HG03045 (cell line): ENCODE measurements around the gene FAM32A.
"Not testable (repeated sequence)": the region's sequence is repeated elsewhere in the genome, so short reads cannot be mapped to it uniquely, and the experiment has no call there.

ENCODE experiments used
- ATAC-seq: cut with Tn5 transposase; IDR thresholded peaks from one replicate; pipeline ENCODE4 v1.9.1; 2021; ENCODE audit warnings: mild to moderate bottlenecking, moderate library complexity; ENCODE audit not compliant: unreplicated experiment

The FAM32A gene

DNA sequence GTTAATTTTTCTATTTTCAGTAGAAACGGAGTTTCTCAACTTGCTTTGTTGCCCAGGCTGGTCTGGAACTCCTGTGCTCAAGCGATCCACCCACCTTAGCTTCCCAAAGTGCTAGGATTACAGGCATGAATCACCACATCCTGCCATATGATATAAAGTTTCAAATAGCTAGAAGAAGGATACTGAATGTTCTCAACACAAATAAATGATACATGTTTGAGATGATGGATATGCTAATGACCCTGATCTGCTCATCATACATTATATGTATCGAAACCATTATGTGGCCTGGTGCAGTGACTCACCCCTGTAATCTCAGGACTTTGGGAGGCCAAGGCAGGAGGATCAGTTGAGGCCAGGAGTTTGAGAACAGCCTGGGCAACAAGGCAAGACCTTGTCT lies 23.4 kb upstream of the FAM32A start:
- no peak for ATAC-seq

DNA sequence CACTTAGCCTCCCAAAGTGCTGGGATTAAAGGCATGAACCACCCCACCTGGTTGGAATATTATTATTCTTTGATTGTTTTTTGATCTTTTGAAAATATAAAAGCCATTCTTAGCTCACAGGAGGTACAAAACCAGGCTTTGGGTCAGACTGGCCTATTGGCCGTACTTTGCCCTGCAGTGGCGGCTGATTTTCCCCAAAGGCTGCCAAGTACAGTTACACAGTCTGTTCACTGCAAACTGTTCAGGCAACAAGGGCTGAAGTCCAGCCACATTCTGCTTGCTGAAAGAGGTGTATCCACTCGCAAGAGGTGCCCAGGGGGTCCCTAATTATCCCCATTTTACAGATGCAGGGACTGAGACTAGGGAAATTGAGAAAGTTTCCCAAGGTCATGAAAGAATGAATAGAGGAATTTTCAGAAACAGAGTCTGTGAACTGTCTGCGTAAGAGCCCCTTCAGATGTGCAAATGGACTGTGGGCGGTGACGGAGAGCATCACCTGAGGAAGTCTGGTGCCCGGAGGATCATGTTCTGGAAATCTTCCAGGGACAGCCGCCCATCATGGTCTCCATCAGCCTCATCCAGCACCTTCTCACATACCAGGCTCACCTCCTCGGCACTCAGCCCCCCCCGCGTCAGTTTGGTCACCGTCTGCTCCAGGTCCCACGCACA lies 20.9 kb upstream of the FAM32A start:
- ATAC-seq, result no peak

DNA sequence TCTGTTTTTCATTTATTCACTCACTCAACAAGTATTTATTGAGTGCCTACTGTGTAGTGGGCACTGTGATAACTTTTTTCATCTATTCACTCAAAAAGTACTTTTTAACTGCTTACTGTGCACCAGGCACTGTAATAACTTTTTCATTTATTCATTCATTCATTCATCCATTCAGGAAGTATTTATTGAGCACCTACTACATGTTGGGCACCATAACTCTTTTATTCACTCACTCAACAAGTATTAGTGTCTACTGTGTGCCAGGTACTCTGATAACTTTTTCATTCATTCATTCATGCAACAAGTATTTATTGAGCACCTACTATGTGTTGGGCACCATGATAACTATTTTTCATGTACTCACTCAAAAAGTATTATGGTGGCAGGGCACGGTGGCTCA lies 18.8 kb upstream of the FAM32A start:
- no peak for ATAC-seq

DNA sequence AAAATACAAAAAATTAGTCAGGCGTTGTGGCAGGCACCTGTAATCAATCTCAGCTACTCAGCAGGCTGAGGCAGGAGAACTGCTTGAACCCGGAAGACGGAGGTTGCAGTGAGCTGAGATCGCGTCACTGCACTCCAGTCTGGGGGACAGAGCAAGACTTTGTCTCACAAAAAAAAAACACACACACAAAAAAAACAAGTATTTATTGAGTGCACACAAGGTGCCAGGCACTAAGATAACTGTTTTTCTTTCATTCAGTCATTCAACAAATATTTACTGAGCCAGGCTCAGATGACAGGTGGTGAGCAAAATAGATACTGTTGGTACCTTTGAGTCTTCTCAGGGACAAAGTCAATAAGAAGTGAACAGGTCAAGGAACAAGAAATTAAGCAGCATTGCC lies 18.2 kb upstream of the FAM32A start:
- no peak for ATAC-seq

DNA sequence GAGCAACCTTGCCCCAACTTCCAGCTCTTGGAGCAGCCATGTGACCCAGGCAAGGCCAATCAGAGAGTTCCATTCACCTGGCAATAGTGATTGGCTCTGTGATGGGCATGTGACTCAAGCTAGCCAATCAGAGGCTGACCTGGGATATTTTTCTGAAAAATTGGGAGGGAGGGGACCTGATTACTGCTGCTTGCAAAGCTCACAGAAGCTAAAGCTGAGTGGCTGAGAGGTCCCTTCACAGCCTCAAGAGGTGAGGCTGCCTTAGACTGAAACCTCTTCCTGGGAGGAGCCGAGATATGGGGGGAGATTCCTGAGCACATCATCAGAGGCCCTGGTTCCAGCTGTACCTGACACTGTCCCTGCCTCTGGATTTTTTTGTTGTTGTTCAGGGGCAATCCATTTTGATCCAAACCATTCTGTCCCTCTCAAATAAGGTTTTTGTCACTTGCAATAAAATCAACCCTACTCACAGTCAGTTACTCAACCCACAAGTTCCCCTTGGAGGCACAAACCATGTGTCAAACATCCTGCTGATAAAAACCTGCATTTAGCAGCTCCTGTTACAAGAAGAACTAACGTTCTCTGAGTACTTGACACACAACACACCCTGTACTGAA lies 16.6 kb upstream of the FAM32A start:
- no peak for ATAC-seq

DNA sequence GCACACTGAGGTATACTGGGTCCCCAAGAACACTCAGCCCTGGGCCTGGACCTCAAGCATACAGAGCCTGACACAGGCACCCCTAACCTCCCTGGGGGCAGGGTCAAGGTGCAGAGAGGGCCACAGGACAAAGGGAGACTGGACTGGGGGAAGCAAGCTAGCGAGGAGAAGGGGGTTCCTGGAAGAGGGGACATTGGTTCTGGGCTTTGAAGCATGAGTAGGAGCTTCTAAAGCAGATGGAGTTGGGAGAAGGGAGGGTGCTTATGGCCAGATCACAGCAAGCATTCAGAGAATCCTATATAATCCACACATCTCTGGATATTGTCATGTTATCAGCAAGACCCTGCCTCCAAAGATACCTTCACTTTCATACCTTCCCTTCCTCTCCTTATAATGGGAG lies 15.1 kb upstream of the FAM32A start:
- no peak for ATAC-seq

DNA sequence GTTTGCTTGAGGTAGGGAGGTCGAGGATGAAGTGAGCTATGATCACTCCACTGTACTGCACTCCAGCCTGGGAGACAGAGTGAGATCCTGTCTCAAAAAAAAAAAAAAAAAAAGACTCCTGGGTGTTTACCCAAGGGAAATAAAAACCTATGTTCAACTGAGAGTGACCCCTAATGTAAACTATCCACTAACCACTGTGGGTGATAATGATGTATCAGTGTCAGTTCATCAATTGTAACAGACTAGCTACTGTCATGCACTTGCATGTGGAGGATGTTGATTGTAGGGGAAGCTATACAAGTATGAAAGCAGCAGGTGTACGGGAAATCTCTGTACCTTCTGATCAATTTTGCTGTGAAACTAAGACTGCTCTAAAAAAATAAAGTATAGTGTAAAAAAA lies 9.3 kb upstream of the FAM32A start:
- no peak for ATAC-seq

DNA sequence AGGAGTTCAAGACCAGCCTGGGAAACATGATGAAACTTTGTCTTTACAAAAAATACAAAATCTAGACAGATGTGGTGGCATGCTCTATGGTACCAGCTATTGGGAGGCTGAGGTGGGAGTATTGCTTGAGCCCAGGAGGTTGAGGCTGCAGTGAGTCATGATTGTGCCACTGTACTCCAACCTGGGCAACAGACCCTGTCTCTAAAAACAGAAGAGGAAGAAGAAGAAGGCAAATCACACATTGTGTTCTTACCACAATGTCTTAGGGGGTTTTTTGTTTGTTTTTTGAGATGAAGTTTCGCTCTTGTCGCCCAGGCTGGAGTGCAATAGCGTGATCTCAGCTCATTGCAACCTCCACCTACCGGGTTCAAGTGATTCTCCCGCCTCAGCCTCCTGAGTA lies 6.3 kb upstream of the FAM32A start:
- not testable (repeated sequence) for ATAC-seq

DNA sequence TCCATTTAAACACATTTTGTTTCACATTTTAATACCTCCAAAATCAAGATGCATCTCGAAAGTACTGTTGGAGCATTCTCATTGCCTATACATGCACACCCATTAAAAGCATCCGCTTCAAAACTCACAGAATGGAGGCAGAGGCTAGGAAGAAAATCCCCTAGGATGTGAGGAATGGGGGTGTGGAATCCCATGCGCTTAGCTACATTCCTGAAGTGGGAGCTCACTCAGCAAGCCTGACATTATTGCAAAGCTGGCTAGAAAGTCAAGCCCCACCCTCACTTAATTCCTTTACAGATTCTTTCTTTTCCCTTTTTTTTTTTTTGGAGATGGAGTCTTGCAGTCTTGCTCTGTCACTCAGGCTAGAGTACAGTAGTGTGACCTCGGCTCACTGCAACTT lies 4.6 kb upstream of the FAM32A start:
- ATAC-seq, result no peak

DNA sequence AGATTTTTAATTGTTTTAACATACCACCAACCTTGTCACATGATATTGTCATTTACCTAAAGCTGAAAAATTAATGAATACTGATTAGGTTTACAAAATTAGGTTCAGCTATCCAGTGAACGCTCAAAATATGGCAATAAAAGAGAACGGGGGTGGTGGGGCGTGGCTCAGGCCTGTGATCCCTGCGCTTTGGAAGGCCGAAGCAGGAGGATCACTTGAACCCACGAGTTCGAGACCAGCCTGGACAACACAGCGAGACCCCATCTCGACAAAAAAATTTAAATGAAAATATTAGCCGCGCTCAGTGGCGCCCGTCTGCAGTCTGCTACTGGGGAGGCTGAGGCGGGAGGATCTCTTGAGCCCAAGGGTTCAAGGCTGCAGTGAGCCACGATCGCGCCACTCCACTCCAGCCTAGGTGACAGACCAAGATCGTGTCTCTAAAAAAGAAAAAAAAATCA lies 516 bp upstream of the FAM32A start:
- ATAC-seq, result no peak

DNA sequence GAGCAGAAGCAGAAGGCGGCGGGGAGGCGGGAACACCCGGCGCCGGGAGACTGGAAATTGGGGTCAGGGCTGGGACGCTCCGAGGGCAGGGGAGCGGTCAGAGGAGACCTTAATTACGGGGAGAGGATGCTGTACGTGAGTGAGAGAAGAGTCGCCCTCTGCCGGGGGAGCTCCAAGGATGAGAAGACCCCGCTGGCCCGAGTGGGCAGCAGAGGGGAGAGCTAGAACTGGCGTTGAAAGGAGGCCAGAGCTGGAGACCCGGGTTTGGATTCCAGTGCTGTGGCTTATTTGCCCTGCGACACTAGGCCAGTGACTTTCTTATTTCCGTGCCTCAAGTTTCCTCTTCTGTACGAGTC lies 536 bp downstream of the FAM32A start:
- no peak for ATAC-seq

DNA sequence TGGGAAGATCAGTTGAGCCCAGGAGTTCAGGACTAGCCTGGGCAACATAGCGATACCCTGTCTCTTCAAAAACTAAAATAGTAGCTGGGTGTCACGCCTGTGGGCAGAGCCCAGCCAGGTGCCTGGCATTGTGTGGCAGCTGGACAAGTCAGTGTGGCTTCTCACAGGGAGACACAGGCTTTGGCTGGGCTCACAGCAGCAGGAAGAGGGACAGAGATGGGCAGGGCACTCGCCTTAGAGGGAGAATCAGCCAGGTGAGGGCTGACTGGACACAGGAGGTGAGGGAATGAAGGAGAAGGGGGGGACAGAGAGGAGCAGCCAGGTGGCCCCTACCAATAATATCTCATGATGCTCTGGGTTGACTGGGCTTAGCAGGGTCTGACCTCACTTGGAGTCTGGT lies 3.3 kb downstream of the FAM32A start:
- ATAC-seq, result no peak

DNA sequence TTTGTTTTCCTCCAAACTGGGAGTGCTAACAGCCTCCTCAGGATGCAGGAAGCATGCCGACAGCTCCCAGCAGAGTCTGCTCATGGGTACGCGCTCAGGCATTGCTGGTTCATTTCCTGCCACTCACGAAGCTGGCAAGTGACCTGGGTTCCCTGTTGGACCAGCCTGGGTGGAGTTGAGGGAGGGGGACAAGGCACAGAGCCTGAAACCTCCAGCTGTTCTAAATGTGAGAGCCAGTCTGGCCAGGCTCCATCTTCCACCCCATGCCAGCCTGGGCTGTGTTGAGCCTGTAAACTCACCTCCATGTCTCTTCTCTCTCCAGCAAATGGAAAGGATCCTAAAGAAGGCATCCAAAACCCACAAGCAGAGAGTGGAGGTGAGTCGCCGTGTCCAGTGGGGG lies 5.0 kb downstream of the FAM32A start:
- no peak for ATAC-seq

DNA sequence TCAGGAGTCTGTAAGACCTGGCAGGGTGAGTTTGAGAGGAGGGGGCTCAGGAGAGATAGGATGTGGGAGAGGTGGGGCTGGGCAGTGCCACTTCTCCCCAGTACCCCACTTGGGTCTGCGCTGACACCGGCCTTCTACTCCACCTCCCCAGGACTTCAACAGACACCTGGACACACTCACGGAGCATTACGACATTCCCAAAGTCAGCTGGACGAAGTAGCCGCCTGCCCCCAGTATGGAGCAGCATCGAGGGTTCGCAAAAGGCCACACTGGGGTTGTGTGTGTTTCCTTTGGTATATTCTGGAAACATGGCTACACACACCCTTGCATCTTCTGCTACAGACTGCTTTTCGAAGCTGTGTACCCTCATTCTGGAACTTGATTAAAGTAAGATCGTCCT lies 5.5 kb downstream of the FAM32A start:
- ATAC-seq, result no peak

DNA sequence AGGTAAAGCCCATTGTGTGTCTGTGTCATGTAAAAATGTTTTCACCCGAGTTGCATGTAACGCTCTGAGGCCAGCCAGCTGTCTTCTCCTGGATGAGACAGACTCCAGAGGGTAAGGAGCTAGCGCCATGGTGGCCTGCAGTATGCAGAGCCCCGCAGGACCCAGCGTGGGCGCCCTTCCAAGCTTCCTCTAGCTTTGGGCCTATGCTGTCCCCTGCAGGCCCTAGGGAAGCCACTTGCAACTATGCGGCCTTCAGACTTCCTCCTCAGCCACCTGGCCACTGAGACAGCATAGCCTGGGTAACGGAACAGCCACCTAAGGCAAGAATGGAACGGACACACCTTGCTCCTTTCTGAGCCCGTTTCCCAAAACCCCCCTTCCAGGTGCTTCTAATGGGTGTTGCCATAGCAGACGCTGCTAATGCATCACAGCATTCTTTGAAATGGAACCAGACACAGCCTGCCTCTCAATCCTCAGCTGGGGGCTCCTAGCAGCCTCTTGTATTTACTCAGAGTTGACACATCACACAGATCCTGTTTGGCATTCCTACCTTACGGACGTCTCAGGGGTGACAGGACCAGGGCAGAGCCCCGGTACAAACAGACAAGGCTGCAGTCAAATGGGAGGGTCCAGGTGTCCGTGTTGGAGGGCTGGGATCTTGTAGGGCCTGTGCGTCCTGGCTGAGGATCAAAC lies 6.2 kb downstream of the FAM32A start:
- ATAC-seq, result no peak

DNA sequence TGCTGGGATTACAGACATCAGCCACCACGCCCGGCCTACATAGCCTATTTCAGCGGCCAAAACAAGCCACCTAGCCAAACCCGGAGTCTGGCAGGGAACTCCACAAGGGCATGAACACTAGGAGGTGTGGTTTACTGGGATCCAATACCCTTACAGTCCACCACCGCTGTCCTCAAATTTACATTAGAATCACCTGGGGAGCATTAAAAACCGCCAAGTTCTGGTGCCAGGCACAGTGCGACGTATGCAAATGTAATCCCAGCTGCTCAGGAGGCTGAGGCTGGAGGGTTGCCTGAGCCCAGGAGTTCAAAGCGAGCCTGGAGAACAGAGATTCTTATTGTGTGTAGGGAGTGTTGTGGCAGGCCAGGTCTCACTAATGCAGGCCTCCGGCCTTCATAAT lies 8.3 kb downstream of the FAM32A start:
- ATAC-seq, result no peak

DNA sequence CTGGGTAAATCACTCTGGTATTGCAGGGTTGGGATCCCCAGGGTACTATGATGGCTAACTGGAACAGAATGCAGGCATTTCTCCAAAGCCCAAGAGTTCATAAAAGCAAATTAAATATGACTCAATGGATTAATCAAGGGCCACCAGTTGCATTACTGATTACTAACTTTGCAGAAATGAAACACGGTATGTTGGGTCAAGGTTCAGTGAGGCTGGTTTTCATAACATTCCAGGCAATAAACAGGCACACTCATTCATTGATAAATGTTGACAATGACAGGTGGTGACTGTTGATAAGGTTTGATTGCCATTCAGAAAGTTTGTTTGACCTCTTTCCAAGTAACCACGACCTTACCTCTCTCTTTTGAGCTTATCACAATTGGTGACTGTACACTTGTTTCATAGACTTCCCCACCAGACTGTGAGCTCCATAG lies 12.0 kb downstream of the FAM32A start:
- ATAC-seq, result no peak

DNA sequence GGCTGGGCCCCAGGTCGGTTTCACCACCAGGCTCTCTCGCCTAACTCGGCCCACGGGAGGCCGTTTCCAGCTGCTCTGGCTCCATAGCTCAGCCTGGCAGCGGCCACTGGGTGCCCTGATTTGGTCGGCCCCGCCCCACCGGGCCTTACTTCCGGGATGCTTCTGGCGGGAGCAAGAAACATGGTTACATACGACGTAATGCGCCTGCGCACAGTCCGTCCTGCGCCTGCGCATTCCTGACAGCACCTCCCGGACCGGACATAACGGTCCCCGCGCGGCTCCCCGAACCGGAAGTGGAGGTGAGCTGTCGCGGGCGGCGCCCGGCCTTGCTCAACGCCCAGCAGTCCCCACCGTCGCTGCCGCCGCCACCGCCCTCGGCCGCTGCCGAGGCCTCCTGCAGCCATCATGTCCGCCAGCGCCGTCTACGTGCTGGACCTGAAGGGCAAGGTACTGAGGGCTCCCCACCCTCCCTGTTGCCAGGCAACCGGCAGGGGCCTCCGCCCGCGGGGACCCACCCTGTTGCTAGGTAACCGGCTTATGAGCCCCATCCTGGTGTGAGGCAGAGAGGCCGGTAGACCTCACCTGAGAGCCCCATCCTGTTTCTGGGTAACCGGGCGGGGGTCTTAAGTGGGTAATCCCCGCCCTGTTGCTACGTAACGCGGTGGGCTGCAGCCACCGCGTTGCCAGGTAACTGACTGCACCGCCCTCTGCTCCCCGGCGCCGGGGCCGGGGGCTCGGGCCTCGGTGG lies 12.6 kb downstream of the FAM32A start, which contains the start of gene AP1M1:
Gene AP1M1, plus strand, starts transcription at position 290 of the 748 bp plus-strand sequence. Its CDS starts 116 bp downstream, at position 406.
- ATAC-seq, result peak; percentile 75

DNA sequence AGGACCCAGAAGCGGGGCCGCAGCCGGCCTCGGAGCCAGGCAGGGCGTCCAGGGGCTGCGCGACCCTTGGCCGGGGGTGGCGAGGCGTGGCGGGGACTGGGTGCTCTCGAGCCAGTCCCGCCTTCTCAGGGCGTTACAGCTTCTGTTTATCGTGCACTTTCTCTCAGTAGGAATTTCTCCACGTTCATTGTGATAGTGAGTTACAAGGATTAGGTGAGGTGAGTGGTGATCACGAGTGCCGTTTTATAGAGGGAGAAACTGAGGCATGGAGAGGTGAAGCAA lies 13.1 kb downstream of the FAM32A start:
- ATAC-seq, result peak; percentile 6

DNA sequence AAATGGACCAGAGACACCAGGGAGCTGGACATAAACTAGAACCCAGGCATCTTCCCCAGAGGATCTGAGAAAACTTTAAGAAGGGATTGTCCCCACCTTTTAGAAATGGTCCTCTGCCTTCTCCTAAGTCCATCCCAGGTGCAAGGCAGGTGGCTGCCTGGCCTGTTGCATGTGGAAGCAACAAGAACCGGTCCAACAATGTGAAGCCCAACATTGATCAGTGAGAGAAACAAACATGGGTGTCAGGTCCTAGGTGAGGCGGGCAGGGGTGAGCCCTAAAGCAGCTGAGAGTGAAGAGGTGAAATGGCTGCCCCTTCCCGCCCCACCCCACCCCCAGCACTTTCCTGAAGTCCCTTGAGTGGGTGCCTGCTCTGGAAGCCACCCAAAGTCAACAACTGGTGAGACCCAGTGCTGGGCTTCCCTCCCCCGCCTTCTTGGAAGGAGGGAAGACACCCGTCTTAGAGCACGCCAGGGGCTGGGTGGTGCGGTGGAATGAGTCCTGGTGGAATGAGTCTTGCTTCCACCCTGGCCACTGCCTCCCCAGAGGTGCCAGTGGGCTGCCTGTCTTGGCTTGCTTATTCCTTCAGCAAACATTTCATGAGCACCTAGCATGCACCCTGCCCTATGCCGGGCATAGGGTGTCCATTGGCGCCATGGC lies 14.2 kb downstream of the FAM32A start:
- no peak for ATAC-seq
